Measurements from ENCODE around the gene ZDHHC8. TPM values are rescaled to one million over a fixed set of nuclear protein-coding genes. Genes with fewer than 3 reads are reported as not detected.

Gene ZDHHC8
- total RNA-seq, 4 donors from 2014 or later, result 26.0 to 64.2 (median 34.9) TPM

- Histone ChIP-seq H3K27me3 (no peaks in the 10 kb centered on the region), H3K4me3 (no peak overlapping the region), H3K36me3 (peaks cover 77% of the 10 kb centered on the region), H3K4me1 (peaks cover 6% of the 10 kb centered on the region), H3K9me3 (no peaks in the 10 kb centered on the region), H3K27ac (no peak overlapping the region)
- no peak for DNase-seq (ENCODE audit: low spot score in 2 of 2)
- 96% methylated on average over 8 of the region's 11 CpGs for WGBS
- no peak for TF ChIP-seq EP300 (IDR thresholded peaks at IDR 0.05)
- TF ChIP-seq, protein P1, sequence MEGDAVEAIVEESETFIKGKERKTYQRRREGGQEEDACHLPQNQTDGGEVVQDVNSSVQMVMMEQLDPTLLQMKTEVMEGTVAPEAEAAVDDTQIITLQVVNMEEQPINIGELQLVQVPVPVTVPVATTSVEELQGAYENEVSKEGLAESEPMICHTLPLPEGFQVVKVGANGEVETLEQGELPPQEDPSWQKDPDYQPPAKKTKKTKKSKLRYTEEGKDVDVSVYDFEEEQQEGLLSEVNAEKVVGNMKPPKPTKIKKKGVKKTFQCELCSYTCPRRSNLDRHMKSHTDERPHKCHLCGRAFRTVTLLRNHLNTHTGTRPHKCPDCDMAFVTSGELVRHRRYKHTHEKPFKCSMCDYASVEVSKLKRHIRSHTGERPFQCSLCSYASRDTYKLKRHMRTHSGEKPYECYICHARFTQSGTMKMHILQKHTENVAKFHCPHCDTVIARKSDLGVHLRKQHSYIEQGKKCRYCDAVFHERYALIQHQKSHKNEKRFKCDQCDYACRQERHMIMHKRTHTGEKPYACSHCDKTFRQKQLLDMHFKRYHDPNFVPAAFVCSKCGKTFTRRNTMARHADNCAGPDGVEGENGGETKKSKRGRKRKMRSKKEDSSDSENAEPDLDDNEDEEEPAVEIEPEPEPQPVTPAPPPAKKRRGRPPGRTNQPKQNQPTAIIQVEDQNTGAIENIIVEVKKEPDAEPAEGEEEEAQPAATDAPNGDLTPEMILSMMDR (IDR thresholded peaks at IDR 0.05), result no peak
- no peak for TF ChIP-seq POLR2AphosphoS5 (IDR thresholded peaks at IDR 0.05)
- TF ChIP-seq POLR2A (IDR thresholded peaks at IDR 0.05), result no peak
These were observed 7.4 kb upstream of the ZDHHC8 start for GRCh38 chr22:20124083-20124787.

GRCh38 chr22:20125201-20126174 is 6.1 kb upstream of the ZDHHC8 start:
- Histone ChIP-seq H3K36me3 (peaks cover 64% of the 10 kb centered on the region), H3K9me3 (no peaks in the 10 kb centered on the region), H3K27me3 (no peaks in the 10 kb centered on the region), H3K4me1 (peaks cover 8% of the 10 kb centered on the region), H3K27ac (no peak overlapping the region), H3K4me3 (no peak overlapping the region)
- no peak for DNase-seq (ENCODE audit: low spot score in 2 of 2)
- TF ChIP-seq EP300 (IDR thresholded peaks at IDR 0.05) (no peak), POLR2A (IDR thresholded peaks at IDR 0.05) (no peak), POLR2AphosphoS5 (IDR thresholded peaks at IDR 0.05) (no peak)
- TF ChIP-seq, protein P1 (IDR thresholded peaks at IDR 0.05), result no peak
- WGBS, result 82% methylated on average over 15 of the region's 32 CpGs

DNA sequence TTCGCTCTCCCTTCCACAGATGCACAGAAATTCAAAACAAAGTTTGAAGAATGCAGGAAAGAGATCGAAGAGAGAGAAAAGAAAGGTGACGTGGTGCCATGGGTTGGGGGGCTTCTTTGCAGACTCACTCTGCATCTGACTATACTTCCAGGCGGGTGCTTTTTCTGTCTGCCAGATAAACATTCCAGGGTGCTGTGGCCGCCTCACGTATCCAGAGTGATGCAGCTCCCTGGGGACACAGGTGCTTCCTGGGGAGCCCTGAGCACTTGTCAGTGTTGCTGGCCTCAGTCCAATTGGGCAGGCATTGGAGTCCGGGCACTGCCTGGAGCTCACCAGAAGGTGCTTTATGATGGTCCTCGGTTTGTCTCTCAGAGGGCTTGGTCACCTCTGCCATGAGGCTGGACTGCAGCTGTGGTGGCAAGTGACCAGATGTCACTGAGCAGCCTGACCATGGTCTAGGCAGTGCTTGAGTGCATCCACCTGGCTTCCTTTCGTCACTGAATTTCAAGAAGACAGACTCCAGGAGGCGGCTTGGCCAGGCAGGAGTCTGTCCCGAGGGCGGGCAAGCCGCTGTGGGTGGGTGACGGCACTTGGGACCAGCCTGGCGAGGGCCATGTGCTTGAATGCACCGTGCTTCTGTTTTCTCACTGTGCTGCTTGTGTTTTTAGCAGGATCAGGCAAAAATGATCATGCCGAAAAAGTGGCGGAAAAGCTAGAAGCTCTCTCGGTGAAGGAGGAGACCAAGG is 5.1 kb upstream of the ZDHHC8 start:
- Histone ChIP-seq H3K4me3 (no peak overlapping the region), H3K27me3 (no peaks in the 10 kb centered on the region), H3K9me3 (no peaks in the 10 kb centered on the region), H3K36me3 (peaks cover 54% of the 10 kb centered on the region), H3K4me1 (peaks cover 16% of the 10 kb centered on the region), H3K27ac (no peak overlapping the region)
- DNase-seq (ENCODE audit: low spot score in 2 of 2), result no peak
- TF ChIP-seq POLR2A (IDR thresholded peaks at IDR 0.05), result no peak
- TF ChIP-seq POLR2AphosphoS5 (IDR thresholded peaks at IDR 0.05), result no peak
- TF ChIP-seq, protein P1 (IDR thresholded peaks at IDR 0.05), result no peak
- no peak for TF ChIP-seq EP300 (IDR thresholded peaks at IDR 0.05)
- WGBS, result 83% methylated on average over 19 of the region's 19 CpGs

DNA sequence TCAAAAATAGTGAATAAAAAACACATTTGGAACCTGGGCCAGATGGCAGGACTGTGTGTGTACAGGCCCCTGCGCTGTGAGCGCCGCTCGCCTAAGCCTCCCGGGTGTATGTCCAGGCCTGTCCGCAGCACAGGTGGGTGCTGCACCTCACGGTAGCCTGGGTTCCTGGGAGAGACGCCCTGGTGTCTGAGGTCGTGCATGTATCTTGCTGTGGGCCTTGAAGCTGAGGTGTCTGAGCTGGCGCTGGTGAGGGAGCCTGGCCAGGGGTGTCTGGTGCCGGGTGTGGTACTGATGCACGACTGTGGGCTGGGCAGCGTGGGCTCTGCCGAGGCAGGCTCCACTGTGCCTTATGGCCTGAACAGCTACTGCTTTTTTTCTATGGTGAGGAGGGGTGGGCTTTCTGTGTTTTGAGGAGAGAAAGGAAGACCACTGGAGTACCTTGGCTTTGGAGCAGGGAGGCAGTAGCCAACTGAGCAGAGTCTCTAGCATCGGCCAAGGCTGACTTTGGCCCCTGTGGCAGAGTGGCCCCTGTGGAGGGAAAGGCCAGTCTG is 4.2 kb upstream of the ZDHHC8 start:
- H3K4me1 ChIP-seq, result peaks cover 19% of the 10 kb centered on the region
- H3K9me3 ChIP-seq, result no peaks in the 10 kb centered on the region
- H3K27ac ChIP-seq, result no peak overlapping the region
- peaks cover 45% of the 10 kb centered on the region for H3K36me3 ChIP-seq
- 65% methylated on average over 11 of the region's 15 CpGs for WGBS
- no peak for DNase-seq (ENCODE audit: low spot score in 2 of 2)
- TF ChIP-seq, protein P1 (IDR thresholded peaks at IDR 0.05), result no peak
- no peak for TF ChIP-seq POLR2A (IDR thresholded peaks at IDR 0.05)
- TF ChIP-seq EP300 (IDR thresholded peaks at IDR 0.05), result no peak
- TF ChIP-seq POLR2AphosphoS5 (IDR thresholded peaks at IDR 0.05), result no peak
- H3K4me3 ChIP-seq, result no peak overlapping the region
- H3K27me3 ChIP-seq, result no peaks in the 10 kb centered on the region
